Measurements from ENCODE around the gene TEKT1. TPM values are rescaled to one million over a fixed set of nuclear protein-coding genes. Genes with fewer than 3 reads are reported as not detected.
A peak's percentile ranks its signal among the peaks of the same experiment; 100 is the strongest.
"Not testable (repeated sequence)": the region's sequence is repeated elsewhere in the genome, so short reads cannot be mapped to it uniquely, and the experiment has no call there.

Gene TEKT1
- total RNA-seq, 2 experiments from 2014 or later, result not detected

GRCh38 chr17:6775871-6776405 lies 55.6 kb downstream of the TEKT1 start, which contains the start of gene FBXO39:
TSS of gene FBXO39 (plus strand) at chr17:6776215. CDS start at chr17:6779869, 3,654 bp downstream.
- TF ChIP-seq, protein P1, sequence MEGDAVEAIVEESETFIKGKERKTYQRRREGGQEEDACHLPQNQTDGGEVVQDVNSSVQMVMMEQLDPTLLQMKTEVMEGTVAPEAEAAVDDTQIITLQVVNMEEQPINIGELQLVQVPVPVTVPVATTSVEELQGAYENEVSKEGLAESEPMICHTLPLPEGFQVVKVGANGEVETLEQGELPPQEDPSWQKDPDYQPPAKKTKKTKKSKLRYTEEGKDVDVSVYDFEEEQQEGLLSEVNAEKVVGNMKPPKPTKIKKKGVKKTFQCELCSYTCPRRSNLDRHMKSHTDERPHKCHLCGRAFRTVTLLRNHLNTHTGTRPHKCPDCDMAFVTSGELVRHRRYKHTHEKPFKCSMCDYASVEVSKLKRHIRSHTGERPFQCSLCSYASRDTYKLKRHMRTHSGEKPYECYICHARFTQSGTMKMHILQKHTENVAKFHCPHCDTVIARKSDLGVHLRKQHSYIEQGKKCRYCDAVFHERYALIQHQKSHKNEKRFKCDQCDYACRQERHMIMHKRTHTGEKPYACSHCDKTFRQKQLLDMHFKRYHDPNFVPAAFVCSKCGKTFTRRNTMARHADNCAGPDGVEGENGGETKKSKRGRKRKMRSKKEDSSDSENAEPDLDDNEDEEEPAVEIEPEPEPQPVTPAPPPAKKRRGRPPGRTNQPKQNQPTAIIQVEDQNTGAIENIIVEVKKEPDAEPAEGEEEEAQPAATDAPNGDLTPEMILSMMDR (IDR thresholded peaks at IDR 0.05), result no peak
- ChIA-PET CTCF (no interaction called here), POLR2A (interaction anchor here (1.2 kb wide), 1 partner anchor 18 kb away, joined by 3 read pairs; no protein-coding TSS in a partner anchor)
- Mint-ChIP-seq H3K36me3 (ENCODE audit: low read depth) (peaks cover 61% of the 10 kb centered on the region), H3K4me3 (no peak within 1 kb of the TSS), H3K9me3 (peaks cover 21% of the 10 kb centered on the region), H3K27ac (no peak within 1 kb of the TSS), H3K4me1 (ENCODE audit: low read depth) (no peaks in the 10 kb centered on the region), H3K27me3 (peaks cover 19% of the 10 kb centered on the region)
- H3K9me3 ChIP-seq (ENCODE audit: control insufficient read depth in 1 of 2, insufficient read depth in 1 of 2, low read length in 2 of 2), result peaks cover 30 to 48% of the 10 kb centered on the region in 2 experiments
- peaks cover 28% of the 10 kb centered on the region for H3K36me3 ChIP-seq (ENCODE audit: insufficient read depth, low read length)
- DNase-seq (peak in 1 of 14 experiments; percentile 68), ATAC-seq (ENCODE audit: poor library complexity) (no peak)
- H3K27me3 ChIP-seq (ENCODE audit: control insufficient read depth in 1 of 2, insufficient read depth in 2 of 2, low read length in 2 of 2), result peaks cover 14 to 26% of the 10 kb centered on the region in 2 experiments
- H3K27ac ChIP-seq (ENCODE audit: low read depth in 1 of 2, low read length in 2 of 2), result no peak within 1 kb of the TSS
- H3K4me1 ChIP-seq (ENCODE audit: insufficient read depth, low read length), result peaks cover 7% of the 10 kb centered on the region
- H3K4me3 ChIP-seq (ENCODE audit: low read length), result no peak within 1 kb of the TSS
- intact Hi-C loops (cut with DNase I, micrococcal nuclease), result no loop called here

GRCh38 chr17:6774906-6775305 lies 56.6 kb downstream of the TEKT1 start:
- CTCF ChIA-PET; intact Hi-C loops (cut with DNase I, micrococcal nuclease); H3K4me3 ChIP-seq (ENCODE audit: low read length); H3K4me1 Mint-ChIP-seq (ENCODE audit: low read depth); H3K4me1 ChIP-seq (ENCODE audit: insufficient read depth, low read length); H3K27ac Mint-ChIP-seq; ATAC-seq (ENCODE audit: poor library complexity); H3K27ac ChIP-seq (ENCODE audit: low read depth in 1 of 2, low read length in 2 of 2); H3K4me3 Mint-ChIP-seq; DNase-seq: not testable (repeated sequence)
- Histone ChIP-seq H3K9me3 (ENCODE audit: control insufficient read depth in 1 of 2, insufficient read depth in 1 of 2, low read length in 2 of 2) (peaks cover 29 to 58% of the 10 kb centered on the region in 2 experiments), H3K27me3 (ENCODE audit: control insufficient read depth in 1 of 2, insufficient read depth in 2 of 2, low read length in 2 of 2) (peaks cover 12 to 18% of the 10 kb centered on the region in 2 experiments), H3K36me3 (ENCODE audit: insufficient read depth, low read length) (peaks cover 38% of the 10 kb centered on the region)
- Mint-ChIP-seq H3K9me3 (peaks cover 22% of the 10 kb centered on the region), H3K36me3 (ENCODE audit: low read depth) (peaks cover 71% of the 10 kb centered on the region), H3K27me3 (peaks cover 19% of the 10 kb centered on the region)
- POLR2A ChIA-PET, result interaction anchor here (1.2 kb wide), 1 partner anchor 17 kb away, joined by 3 read pairs; no protein-coding TSS in a partner anchor

GRCh38 chr17:6772016-6772415 lies 59.5 kb downstream of the TEKT1 start:
- POLR2A ChIA-PET, result no interaction called here
- Histone ChIP-seq H3K4me3 (ENCODE audit: low read length) (no peak overlapping the region), H3K27ac (ENCODE audit: low read depth in 1 of 2, low read length in 2 of 2) (no peak overlapping the region), H3K27me3 (ENCODE audit: control insufficient read depth in 1 of 2, insufficient read depth in 2 of 2, low read length in 2 of 2) (peaks cover 6 to 11% of the 10 kb centered on the region in 2 experiments), H3K36me3 (ENCODE audit: insufficient read depth, low read length) (peaks cover 67% of the 10 kb centered on the region), H3K9me3 (ENCODE audit: control insufficient read depth in 1 of 2, insufficient read depth in 1 of 2, low read length in 2 of 2) (peaks cover 30 to 80% of the 10 kb centered on the region in 2 experiments), H3K4me1 (ENCODE audit: insufficient read depth, low read length) (peaks cover 7% of the 10 kb centered on the region)
- TF ChIP-seq, protein P1 (IDR thresholded peaks at IDR 0.05), result no peak
- ATAC-seq (ENCODE audit: poor library complexity), result no peak
- Mint-ChIP-seq H3K4me1 (ENCODE audit: low read depth) (no peaks in the 10 kb centered on the region), H3K36me3 (ENCODE audit: low read depth) (peaks cover 91% of the 10 kb centered on the region), H3K27ac (no peak overlapping the region), H3K27me3 (peaks cover 6% of the 10 kb centered on the region), H3K9me3 (peaks cover 30% of the 10 kb centered on the region), H3K4me3 (no peak overlapping the region)
- intact Hi-C loops (cut with DNase I, micrococcal nuclease), result no loop called here
- no peak for DNase-seq
- CTCF ChIA-PET, result no interaction called here

GRCh38 chr17:6768447-6768846 lies 63.1 kb downstream of the TEKT1 start:
- no peaks in the 10 kb centered on the region for H3K27me3 Mint-ChIP-seq
- Histone ChIP-seq H3K4me3 (ENCODE audit: low read length) (no peak overlapping the region), H3K27me3 (ENCODE audit: control insufficient read depth in 1 of 2, insufficient read depth in 2 of 2, low read length in 2 of 2) (no peaks in the 10 kb centered on the region), H3K9me3 (ENCODE audit: control insufficient read depth in 1 of 2, insufficient read depth in 1 of 2, low read length in 2 of 2) (peaks cover 11 to 65% of the 10 kb centered on the region in 2 experiments), H3K36me3 (ENCODE audit: insufficient read depth, low read length) (peaks cover 100% of the 10 kb centered on the region), H3K27ac (ENCODE audit: low read depth in 1 of 2, low read length in 2 of 2) (no peak overlapping the region), H3K4me1 (ENCODE audit: insufficient read depth, low read length) (no peaks in the 10 kb centered on the region)
- no peak overlapping the region for H3K27ac Mint-ChIP-seq
- no peaks in the 10 kb centered on the region for H3K4me1 Mint-ChIP-seq (ENCODE audit: low read depth)
- peaks cover 34% of the 10 kb centered on the region for H3K9me3 Mint-ChIP-seq
- ATAC-seq (ENCODE audit: poor library complexity) (no peak), DNase-seq (no peak)
- POLR2A ChIA-PET, result no interaction called here
- H3K36me3 Mint-ChIP-seq (ENCODE audit: low read depth), result peaks cover 100% of the 10 kb centered on the region
- CTCF ChIA-PET, result no interaction called here
- H3K4me3 Mint-ChIP-seq, result no peak overlapping the region
- TF ChIP-seq, protein P1 (IDR thresholded peaks at IDR 0.05), result no peak
- intact Hi-C loops (cut with DNase I, micrococcal nuclease), result no loop called here
